Epithelial cell of alveolus of lung (primary cell): Measurements from ENCODE around the gene TOMM34. TPM values are rescaled to one million over a fixed set of nuclear protein-coding genes. Genes with fewer than 3 reads are reported as not detected.

Experiments used
- total RNA-seq: library from RNA; depleted of rRNA; stranded (reverse); fragments of >200 nt; gene quantifications from 2 replicates; pipeline ENCODE4 v1.2.1, GENCODE V29; 2015

TOMM34 gene, protein sequence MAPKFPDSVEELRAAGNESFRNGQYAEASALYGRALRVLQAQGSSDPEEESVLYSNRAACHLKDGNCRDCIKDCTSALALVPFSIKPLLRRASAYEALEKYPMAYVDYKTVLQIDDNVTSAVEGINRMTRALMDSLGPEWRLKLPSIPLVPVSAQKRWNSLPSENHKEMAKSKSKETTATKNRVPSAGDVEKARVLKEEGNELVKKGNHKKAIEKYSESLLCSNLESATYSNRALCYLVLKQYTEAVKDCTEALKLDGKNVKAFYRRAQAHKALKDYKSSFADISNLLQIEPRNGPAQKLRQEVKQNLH
- total RNA-seq = 26.7 and 54.7 TPM in 2 replicates

DNA sequence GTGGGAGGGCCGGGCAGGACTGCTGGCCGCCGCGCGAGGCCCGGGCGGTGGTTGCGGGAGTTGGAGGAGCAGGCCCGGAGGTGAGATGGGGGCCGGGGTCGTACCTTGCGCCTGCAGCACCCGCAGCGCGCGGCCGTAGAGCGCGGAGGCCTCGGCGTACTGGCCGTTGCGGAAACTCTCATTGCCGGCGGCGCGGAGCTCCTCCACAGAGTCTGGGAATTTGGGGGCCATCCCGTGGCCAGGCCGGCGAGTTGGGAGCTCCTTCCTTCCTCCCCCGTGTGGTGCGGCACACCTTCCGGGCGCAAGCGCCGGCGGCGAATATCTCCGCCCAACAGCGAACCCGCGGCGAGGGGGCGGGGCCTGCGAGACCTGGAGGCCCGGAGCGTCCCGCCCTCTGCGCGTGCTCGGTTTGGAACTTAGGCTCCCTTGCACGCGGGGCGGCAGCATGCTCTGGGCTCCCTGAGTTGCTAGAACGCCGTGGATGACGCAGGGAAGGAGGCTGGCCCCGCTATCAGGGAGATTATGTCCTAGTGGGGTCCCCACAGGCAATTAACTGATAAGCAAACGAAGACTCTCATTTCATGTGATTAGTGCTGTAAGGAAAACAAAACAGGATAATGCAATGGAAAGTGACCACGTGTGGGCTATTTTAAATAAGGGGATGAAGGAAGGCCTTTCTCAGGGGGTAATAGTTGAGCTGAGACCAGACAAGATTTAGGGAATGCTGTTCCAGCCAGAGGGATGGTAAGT is at the start of gene TOMM34:
Gene TOMM34 (minus strand): TSS at position 295 of the 750 bp plus-strand sequence. CDS start 64 bp downstream, at position 231.

DNA sequence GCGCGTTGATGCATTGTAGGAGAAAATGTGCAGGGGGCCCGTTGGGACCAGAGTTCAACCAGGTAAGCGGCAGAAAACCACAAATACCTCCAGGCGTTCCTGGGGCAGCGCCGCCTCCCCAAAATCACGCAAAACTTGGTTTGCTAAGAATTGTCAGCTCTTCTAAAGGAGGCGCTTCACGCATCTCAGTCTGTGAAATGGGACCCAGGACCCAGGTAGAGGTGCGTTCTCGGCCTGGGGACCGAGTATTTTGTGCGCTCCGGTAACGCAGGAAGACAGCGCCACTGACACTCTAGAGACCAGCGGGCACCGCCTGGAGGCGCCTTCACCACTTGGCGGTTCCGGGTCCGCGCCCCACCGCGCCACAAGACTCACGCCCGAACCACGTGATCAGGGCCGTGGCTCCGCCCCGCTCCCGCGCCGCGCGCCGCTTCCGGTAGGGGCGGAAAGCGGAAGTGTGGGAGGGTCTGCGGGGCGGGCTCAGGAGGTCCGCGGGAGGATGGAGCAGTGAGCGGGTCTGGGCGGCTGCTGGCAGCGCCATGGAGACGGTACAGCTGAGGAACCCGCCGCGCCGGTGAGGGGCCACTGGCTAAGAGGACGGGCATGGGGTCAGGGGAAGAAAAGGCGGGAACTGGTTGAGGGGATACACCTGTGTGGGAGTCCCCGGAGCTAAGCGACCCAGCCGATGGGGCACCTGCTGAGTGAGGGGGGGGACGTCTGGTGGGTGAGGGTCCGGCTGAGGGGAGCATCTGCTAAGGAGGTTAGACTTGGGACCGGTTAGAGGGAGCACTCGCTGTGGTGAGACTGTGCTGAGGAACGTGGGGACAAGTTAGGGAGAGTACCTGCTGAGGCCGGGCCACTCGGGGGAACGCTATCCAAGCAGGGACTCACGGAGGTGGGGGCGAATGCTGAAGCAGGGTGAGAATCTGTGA is 6.1 kb upstream of the TOMM34 start, which contains the start of gene STK4:
Gene STK4 (plus strand): TSS at position 483 of the 932 bp plus-strand sequence. CDS start 57 bp downstream, at position 540.

DNA sequence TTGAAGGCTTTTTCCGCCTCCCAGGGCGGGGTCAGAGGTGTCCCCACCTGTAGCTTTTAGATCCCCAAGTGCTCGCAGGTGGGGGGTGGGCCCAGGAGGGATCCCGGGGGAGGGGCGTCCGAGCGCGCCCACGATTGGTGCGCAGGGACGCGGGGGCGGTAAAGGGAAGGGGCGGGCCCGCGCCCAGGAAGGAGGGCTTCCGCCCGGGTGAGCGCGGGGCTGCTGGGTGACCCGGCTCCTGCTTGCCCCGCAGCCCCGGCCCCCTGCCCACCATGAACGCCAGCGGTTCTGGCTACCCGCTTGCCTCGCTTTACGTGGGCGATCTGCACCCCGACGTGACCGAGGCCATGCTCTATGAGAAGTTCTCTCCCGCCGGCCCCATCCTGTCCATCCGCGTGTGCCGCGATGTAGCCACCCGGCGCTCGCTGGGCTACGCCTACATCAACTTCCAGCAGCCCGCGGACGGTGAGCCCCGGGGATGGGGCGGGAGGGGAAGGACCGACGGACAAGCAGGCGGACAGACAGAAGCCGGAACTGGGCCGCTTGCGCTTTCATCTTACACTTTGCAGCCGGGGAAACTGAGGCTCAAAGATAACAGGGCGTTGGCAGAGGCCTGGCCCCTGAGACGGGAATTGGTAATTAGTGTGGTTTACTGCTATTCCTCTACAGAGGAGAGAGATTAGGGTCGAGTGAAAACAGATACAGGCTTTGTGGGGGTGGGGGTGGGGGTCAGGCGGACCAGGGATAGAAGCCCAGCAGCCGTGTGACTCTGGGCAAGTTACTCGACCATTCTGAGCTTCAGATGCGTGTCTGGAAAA is 50.1 kb downstream of the TOMM34 start, which contains the start of gene PABPC1L:
Gene PABPC1L (plus strand): TSS at position 189 of the 818 bp plus-strand sequence. CDS start 84 bp downstream, at position 273.

Other genes starting within 250 kb of the TOMM34 start
- gene CCN5, start 245.0 kb downstream of the TOMM34 start, total RNA-seq = 5.0 TPM in 1 of 2 replicates, not detected in the other
- gene KCNK15, start 214.5 kb downstream of the TOMM34 start, total RNA-seq = not detected in 2 replicates
- not detected in 2 replicates for gene RIMS4, start 149.9 kb downstream of the TOMM34 start, total RNA-seq
- gene YWHAB, start 74.7 kb downstream of the TOMM34 start, total RNA-seq = 76.7 and 149 TPM in 2 replicates
- 3.7 and 4.9 TPM in 2 replicates for gene PABPC1L, start 50.3 kb downstream of the TOMM34 start, total RNA-seq
- 13.7 and 16.4 TPM in 2 replicates for gene STK4, start 6.1 kb upstream of the TOMM34 start, total RNA-seq
- gene KCNS1, start 140.7 kb upstream of the TOMM34 start, total RNA-seq = 0.26 TPM in 1 of 2 replicates, not detected in the other
- not detected in 2 replicates for gene WFDC5, start 154.8 kb upstream of the TOMM34 start, total RNA-seq
- gene WFDC12, start 164.1 kb upstream of the TOMM34 start, total RNA-seq = not detected in 2 replicates
- gene PI3, start 214.5 kb upstream of the TOMM34 start, total RNA-seq = not detected in 2 replicates
- not detected in 2 replicates for gene SEMG1, start 246.6 kb upstream of the TOMM34 start, total RNA-seq